ENCODE data around the gene ITGAX. TPM values are rescaled to one million over a fixed set of nuclear protein-coding genes. Genes with fewer than 3 reads are reported as not detected.

ITGAX gene
- polyA plus RNA-seq, 1 donor from 2014 or later, result 6.2 TPM

DNA sequence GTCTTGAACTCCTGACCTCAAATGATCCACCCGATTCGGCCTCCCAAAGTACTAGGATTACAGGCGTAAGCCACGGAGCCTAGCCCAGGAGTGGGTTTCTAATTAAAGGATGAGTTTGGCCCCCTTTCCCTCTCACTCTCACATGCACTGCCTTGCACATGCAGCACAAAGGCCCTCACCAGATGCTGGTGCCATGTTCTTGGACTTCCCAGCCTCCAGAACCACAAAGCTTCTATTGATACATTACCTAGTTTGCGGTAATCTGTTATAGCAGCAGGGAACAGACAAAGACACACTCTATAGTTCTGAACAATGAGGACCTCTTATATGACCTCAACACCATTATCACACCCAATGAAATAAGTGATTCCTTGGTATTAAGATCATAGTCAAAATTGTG lies 20.3 kb downstream of the ITGAX start:
- Mint-ChIP-seq H3K27ac (no peak overlapping the region), H3K27me3 (no peaks in the 10 kb centered on the region), H3K4me3 (no peak overlapping the region), H3K36me3 (peaks cover 2% of the 10 kb centered on the region), H3K9me3 (peaks cover 0 to 2% (median 0%) of the 10 kb centered on the region in 3 donors), H3K4me1 (peaks cover 0 to 5% (median 3%) of the 10 kb centered on the region in 3 donors)

DNA sequence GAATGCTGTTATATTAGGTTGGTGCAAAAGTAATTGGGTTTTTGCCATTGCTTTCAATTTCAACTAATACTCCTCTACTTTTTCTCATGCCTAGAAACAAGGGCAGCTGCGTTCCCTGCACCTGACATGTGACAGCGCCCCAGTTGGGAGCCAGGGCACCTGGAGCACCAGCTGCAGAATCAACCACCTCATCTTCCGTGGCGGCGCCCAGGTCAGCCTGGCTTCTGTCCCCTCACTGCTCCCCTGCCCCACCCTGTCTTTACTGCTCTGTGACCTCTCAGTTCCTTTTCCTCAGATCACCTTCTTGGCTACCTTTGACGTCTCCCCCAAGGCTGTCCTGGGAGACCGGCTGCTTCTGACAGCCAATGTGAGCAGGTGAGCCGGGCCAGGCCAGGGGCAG lies 21.7 kb downstream of the ITGAX start:
- H3K9me3 Mint-ChIP-seq, result peaks cover 0 to 2% (median 0%) of the 10 kb centered on the region in 3 donors
- no peaks in the 10 kb centered on the region for H3K27me3 Mint-ChIP-seq
- no peak overlapping the region for H3K27ac Mint-ChIP-seq
- peaks cover 0 to 5% (median 3%) of the 10 kb centered on the region in 3 donors for H3K4me1 Mint-ChIP-seq
- H3K36me3 Mint-ChIP-seq, result peaks cover 2% of the 10 kb centered on the region
- H3K4me3 Mint-ChIP-seq, result no peak overlapping the region

DNA sequence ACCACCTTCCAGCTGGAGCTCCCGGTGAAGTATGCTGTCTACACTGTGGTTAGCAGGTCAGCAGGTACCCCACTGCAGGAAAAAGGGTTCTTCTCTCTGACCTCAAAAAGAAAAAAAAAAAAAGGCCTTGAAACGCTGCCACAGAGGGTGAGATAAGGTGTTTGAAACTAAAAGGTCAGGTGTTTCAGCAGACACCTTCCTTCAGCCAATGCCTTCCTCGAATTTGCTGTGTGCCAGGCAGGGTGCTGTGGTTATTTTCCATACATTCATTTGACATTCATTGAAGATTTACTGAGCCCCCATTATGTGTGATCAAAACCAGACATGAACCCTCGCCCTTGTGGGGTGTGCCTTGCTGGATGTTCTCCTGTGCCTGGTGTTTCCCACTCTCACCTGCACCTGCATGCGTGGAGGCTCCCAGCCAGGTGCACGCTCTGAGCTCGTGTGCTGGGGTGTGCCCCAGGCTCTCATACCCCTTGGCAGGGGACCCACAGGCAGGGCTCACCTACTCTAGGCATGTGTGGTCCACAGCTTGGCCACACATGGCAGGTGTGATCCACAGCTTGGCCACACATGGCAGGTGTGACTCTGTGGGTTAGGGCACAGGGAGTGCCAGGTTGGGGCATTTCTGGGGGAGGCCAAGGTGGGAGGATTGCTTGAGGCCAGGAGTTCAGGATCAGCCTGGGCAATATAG lies 22.4 kb downstream of the ITGAX start:
- Mint-ChIP-seq H3K27ac (peak overlapping the region in 1 of 3 donors; percentile 47), H3K4me1 (peaks cover 0 to 6% (median 3%) of the 10 kb centered on the region in 3 donors)

DNA sequence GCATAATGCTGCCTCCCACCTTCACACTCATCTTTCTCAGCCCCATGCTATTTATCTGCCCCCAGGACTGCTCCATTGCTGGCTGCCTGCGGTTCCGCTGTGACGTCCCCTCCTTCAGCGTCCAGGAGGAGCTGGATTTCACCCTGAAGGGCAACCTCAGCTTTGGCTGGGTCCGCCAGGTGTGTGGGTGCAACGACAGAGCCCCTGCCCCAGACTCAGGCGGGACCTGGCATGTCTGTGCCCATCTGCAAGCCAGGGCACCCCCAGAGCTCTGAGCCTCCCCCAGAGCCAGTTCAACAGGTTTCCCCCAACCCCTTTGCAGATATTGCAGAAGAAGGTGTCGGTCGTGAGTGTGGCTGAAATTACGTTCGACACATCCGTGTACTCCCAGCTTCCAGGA lies 25.2 kb downstream of the ITGAX start:
- peaks cover 3 to 9% (median 3%) of the 10 kb centered on the region in 3 donors for H3K4me1 Mint-ChIP-seq
- no peaks in the 10 kb centered on the region for H3K27me3 Mint-ChIP-seq
- H3K27ac Mint-ChIP-seq, result no peak overlapping the region
- H3K36me3 Mint-ChIP-seq, result peaks cover 2% of the 10 kb centered on the region
- H3K4me3 Mint-ChIP-seq, result no peak overlapping the region
- peaks cover 0 to 1% (median 0%) of the 10 kb centered on the region in 3 donors for H3K9me3 Mint-ChIP-seq

More for the DNA sequence above, 22.4 kb downstream of the ITGAX start:
- Mint-ChIP-seq H3K9me3 (peaks cover 0 to 2% (median 0%) of the 10 kb centered on the region in 3 donors), H3K27me3 (no peaks in the 10 kb centered on the region), H3K4me3 (no peak overlapping the region), H3K36me3 (peaks cover 2% of the 10 kb centered on the region)

DNA sequence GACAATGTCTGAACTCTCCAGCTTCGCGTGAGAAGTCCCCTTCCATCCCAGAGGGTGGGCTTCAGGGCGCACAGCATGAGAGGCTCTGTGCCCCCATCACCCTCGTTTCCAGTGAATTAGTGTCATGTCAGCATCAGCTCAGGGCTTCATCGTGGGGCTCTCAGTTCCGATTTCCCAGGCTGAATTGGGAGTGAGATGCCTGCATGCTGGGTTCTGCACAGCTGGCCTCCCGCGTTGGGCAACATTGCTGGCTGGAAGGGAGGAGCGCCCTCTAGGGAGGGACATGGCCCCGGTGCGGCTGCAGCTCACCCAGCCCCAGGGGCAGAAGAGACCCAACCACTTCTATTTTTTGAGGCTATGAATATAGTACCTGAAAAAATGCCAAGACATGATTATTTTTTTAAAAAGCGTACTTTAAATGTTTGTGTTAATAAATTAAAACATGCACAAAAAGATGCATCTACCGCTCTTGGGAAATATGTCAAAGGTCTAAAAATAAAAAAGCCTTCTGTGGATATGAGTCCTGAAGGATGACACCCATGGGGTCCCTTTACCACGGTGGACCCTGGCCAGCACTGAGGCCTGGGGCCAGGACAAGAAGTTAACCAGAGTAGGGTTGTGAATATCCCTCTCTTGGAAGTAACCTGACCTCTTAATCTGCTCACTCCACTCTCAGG lies 27.6 kb downstream of the ITGAX start:
- Mint-ChIP-seq H3K4me1 (peaks cover 10 to 14% (median 14%) of the 10 kb centered on the region in 3 donors), H3K36me3 (no peaks in the 10 kb centered on the region), H3K9me3 (no peaks in the 10 kb centered on the region), H3K27ac (peak overlapping the region in 1 of 3 donors; percentile 88), H3K4me3 (no peak overlapping the region), H3K27me3 (no peaks in the 10 kb centered on the region)

DNA sequence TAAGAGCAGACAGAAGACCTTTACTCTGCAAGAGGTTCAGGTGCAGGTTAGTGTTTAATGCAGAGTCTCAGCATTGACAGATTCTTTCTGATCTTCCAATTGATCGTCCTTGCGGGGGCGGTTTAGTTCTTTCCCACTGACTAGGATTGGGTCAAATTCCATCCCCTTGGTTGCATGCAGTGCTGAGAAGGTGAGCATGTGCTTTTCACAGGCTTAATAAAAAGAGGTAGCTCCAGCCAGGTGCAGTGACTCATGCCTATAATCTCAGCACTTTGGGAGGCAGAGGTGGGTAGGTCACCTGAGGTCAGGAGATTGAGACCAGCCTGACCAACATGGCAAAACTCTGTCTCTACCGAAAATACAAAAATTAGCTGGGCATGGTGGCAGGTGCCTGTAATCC lies 30.7 kb downstream of the ITGAX start:
- peaks cover 4% of the 10 kb centered on the region for H3K27me3 Mint-ChIP-seq
- H3K9me3 Mint-ChIP-seq, result no peaks in the 10 kb centered on the region
- peaks cover 10 to 14% (median 14%) of the 10 kb centered on the region in 3 donors for H3K4me1 Mint-ChIP-seq
- no peaks in the 10 kb centered on the region for H3K36me3 Mint-ChIP-seq
- no peak overlapping the region for H3K27ac Mint-ChIP-seq
- H3K4me3 Mint-ChIP-seq, result peak overlapping the region in 1 of 4 donors; percentile 52

DNA sequence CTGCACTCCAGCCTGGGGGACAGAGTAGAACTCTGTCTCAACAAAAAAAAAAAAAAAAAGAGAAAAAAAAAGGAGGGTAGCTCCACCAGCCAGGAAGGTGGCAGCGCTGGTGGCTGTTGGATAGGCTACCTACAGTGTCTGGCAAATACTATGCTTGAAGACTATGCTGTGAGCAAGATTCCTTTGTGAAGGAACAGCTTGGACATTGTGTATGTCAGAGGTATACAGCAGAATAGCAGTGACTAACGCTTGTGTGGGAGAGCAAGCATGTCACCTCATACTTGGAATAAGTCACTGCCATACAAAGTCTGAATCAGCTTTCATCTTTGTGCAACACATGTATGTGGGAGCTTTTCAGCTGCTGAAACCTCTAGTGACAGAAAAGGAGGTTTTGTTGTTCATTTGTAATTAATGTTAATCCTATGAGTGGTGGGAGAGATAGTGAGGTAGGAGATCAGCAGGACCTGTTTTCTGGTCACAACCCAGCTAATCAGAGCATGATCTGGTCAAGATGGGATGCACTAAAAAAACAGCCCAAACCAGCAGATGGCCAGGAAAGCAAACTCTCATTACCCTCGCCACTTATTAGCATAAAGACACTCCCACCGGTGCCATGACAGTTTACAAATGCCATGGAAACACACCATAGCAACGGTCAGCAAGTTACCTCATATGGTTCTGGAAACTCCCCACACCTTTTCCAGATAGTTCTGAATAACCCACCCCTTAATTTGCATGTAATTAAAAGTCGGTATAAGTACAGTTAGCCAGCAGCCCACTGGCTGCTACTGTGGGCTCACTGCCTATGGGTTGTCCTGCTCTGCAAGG lies 31.4 kb downstream of the ITGAX start:
- peaks cover 10 to 14% (median 14%) of the 10 kb centered on the region in 3 donors for H3K4me1 Mint-ChIP-seq
- H3K27ac Mint-ChIP-seq, result peak overlapping the region in 1 of 3 donors; percentile 15
- no peaks in the 10 kb centered on the region for H3K9me3 Mint-ChIP-seq
- H3K36me3 Mint-ChIP-seq, result no peaks in the 10 kb centered on the region
- peaks cover 4% of the 10 kb centered on the region for H3K27me3 Mint-ChIP-seq
- peak overlapping the region in 2 of 4 donors; percentile 2 to 25 for H3K4me3 Mint-ChIP-seq

DNA sequence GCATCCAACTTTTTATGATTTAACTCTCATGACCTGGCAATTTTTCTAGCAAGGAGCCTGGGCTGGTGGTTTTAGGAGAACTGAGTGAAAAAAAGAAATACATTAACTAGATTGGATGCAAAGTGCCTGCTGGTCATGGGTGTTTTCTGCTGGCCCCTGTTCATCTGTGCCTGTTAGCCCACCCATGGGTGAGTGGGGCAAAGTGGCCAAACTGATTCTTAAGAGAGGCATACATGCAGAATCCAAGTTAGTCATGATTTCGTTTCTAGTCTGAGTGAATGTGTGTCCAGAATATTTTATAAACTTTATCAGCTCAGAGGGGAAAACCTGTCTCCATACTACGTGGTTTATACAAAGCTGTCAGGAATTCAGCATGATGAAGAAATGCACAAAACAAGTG lies 33.6 kb downstream of the ITGAX start:
- no peak overlapping the region for H3K4me3 Mint-ChIP-seq
- peaks cover 4% of the 10 kb centered on the region for H3K27me3 Mint-ChIP-seq
- no peak overlapping the region for H3K27ac Mint-ChIP-seq
- no peaks in the 10 kb centered on the region for H3K36me3 Mint-ChIP-seq
- no peaks in the 10 kb centered on the region for H3K9me3 Mint-ChIP-seq
- peaks cover 10 to 11% (median 10%) of the 10 kb centered on the region in 3 donors for H3K4me1 Mint-ChIP-seq

DNA sequence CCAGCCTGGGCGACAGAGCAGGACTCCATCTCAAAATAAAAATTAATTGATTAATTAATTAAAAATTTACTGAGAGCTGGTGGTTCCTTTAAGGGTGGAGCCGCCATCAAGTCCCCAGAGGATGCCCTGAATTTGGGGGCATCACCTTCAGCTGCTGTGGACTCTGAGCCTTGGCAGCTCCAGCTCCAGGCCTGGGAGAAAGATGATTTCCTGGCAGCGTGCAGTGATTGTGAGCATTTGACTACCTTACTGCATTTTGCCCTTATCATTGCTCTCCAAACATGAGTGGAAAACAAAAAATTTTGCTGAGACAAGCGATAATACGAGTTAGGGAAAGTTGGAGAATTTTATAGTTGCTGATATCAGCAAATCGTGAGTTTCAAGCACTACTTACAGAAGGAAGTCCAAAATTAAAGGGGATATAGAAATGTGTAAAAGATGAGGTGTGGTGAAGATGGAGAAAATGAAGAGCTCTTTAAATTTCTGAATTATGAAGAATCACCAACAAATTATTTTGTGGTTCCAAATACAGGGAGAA lies 35.6 kb downstream of the ITGAX start:
- H3K27ac Mint-ChIP-seq, result no peak overlapping the region
- H3K4me1 Mint-ChIP-seq, result peaks cover 10 to 11% (median 11%) of the 10 kb centered on the region in 3 donors
- H3K9me3 Mint-ChIP-seq, result no peaks in the 10 kb centered on the region
- peaks cover 4% of the 10 kb centered on the region for H3K27me3 Mint-ChIP-seq
- peaks cover 2% of the 10 kb centered on the region for H3K36me3 Mint-ChIP-seq
- no peak overlapping the region for H3K4me3 Mint-ChIP-seq

DNA sequence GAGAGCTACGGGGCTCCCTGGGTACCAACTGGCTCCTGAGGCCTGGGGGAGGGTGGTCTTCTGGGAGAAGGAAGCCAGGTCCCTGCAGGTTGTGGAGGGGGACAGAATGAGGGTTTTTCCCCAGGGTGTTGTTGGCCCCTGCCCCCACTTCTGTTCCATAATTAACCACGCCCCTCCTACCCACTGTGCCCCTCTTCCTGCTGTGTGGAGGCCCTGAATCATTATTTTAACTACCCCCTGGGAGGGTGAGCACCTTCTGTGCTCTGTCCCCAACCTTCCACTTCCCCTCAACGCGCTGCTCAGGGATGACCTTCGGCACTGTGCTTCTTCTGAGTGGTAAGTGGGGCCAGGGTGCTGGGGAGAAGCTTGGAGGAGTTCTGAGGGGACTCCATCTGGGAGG lies 38.1 kb downstream of the ITGAX start, which contains the start of gene ITGAD:
ITGAD (plus strand) TSS at position 280 of the 400 bp plus-strand sequence; CDS start at position 306, 26 bp downstream.
- Mint-ChIP-seq H3K27ac (peak within 1 kb of the TSS in 1 of 3 donors; percentile 62), H3K4me1 (peaks cover 0 to 1% (median 0%) of the 10 kb centered on the region in 3 donors), H3K9me3 (no peaks in the 10 kb centered on the region), H3K27me3 (peaks cover 4% of the 10 kb centered on the region), H3K4me3 (no peak within 1 kb of the TSS), H3K36me3 (peaks cover 2% of the 10 kb centered on the region)

DNA sequence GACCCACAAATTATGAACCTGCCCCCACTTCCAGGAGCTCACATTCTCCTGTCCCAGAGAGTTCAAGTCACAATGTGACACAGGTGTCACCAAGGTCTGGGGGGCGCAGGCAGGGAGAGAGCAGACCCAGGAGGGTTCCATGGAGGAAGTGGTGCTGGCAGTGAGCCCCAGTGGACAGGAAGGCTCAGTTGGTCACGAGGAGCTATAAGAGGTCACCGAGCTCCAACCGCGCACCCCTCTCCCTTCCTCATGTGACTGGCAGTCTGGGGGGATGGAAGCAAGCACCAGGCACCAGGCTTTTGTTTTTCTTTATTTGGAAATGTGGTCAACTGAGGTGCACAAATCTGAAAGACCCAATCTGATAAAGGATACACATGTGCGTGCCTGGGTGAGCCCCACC lies 40.7 kb downstream of the ITGAX start:
- peaks cover 0 to 5% (median 0%) of the 10 kb centered on the region in 3 donors for H3K9me3 Mint-ChIP-seq
- H3K27me3 Mint-ChIP-seq, result no peaks in the 10 kb centered on the region
- peak overlapping the region in 1 of 3 donors; percentile 47 for H3K27ac Mint-ChIP-seq
- peaks cover 8% of the 10 kb centered on the region for H3K36me3 Mint-ChIP-seq
- H3K4me1 Mint-ChIP-seq, result peaks cover 0 to 8% (median 5%) of the 10 kb centered on the region in 3 donors
- no peak overlapping the region for H3K4me3 Mint-ChIP-seq

DNA sequence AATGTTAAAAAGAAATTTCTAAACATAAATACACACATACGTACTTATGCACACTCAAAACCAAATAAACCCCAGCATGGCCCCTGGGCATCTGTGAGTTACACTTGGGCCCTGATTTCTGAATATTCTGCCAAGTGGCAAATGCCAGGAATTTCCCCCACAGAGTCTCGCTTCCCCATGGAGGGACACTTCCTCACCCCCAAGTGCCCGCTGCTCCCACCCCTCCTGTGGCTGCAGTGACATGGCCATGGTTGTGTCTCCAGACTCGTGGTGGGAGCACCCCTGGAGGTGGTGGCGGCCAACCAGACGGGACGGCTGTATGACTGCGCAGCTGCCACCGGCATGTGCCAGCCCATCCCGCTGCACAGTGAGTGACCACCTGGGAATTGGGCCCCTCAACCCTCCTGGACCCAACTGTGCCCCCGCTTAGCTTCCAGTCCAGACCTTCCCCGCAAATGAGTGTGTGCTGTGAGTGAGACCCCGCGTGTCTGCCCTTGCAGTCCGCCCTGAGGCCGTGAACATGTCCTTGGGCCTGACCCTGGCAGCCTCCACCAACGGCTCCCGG lies 42.2 kb downstream of the ITGAX start:
- Mint-ChIP-seq H3K27me3 (no peaks in the 10 kb centered on the region), H3K4me3 (no peak overlapping the region), H3K27ac (no peak overlapping the region), H3K36me3 (peaks cover 8% of the 10 kb centered on the region), H3K9me3 (peaks cover 0 to 5% (median 0%) of the 10 kb centered on the region in 3 donors), H3K4me1 (peaks cover 0 to 8% (median 5%) of the 10 kb centered on the region in 3 donors)

DNA sequence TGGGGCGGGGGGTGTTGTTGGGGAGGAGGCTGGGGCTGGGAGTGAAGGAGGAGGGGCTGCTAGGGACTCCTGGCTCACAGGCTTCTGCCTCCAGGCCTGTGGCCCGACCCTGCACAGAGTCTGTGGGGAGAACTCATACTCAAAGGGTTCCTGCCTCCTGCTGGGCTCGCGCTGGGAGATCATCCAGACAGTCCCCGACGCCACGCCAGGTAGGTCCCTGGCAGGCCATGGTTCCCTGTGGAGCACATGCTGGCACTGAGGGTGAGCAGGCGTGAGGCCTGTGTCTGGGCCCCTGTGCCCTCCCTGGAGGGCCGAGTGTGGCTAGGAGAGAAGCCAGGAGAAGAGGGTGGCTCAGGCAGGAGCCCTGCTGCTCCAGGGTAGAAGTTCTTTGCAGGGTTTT lies 42.7 kb downstream of the ITGAX start:
- Mint-ChIP-seq H3K27me3 (no peaks in the 10 kb centered on the region), H3K9me3 (peaks cover 0 to 5% (median 0%) of the 10 kb centered on the region in 3 donors), H3K4me3 (no peak overlapping the region), H3K27ac (peak overlapping the region in 1 of 3 donors; percentile 71), H3K4me1 (peaks cover 0 to 8% (median 5%) of the 10 kb centered on the region in 3 donors), H3K36me3 (peaks cover 8% of the 10 kb centered on the region)

DNA sequence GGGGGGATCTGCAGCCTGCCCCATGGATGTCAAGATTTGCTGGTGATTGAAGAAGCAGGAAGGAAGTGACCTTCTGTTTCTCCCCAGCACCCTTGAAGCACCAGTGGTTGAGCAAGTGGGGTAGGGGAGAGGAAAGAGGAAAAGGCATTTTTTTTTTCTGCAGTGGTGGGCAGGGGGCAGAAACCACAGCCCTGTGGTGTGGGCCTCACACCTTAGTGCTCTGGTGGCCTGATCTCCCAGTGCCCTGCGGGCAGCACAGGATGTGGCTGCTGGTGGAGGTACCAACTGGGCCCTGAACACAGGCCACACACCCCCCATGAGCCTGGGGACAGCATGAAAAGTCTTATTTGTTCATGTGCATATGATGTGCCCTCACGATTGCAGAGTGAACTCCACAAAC lies 45.2 kb downstream of the ITGAX start:
- Mint-ChIP-seq H3K9me3 (peaks cover 0 to 5% (median 0%) of the 10 kb centered on the region in 3 donors), H3K4me3 (no peak overlapping the region), H3K4me1 (peaks cover 0 to 9% (median 5%) of the 10 kb centered on the region in 3 donors), H3K27me3 (no peaks in the 10 kb centered on the region), H3K27ac (peak overlapping the region in 1 of 3 donors; percentile 57), H3K36me3 (peaks cover 8% of the 10 kb centered on the region)
